EH (cell line): Measurements from ENCODE around the gene BSX.

Experiments
- DNase-seq: peaks from one replicate; pipeline ENCODE4 v3.0.0-alpha.2; 2015; ENCODE audit warnings: low read depth

Gene BSX

DNA sequence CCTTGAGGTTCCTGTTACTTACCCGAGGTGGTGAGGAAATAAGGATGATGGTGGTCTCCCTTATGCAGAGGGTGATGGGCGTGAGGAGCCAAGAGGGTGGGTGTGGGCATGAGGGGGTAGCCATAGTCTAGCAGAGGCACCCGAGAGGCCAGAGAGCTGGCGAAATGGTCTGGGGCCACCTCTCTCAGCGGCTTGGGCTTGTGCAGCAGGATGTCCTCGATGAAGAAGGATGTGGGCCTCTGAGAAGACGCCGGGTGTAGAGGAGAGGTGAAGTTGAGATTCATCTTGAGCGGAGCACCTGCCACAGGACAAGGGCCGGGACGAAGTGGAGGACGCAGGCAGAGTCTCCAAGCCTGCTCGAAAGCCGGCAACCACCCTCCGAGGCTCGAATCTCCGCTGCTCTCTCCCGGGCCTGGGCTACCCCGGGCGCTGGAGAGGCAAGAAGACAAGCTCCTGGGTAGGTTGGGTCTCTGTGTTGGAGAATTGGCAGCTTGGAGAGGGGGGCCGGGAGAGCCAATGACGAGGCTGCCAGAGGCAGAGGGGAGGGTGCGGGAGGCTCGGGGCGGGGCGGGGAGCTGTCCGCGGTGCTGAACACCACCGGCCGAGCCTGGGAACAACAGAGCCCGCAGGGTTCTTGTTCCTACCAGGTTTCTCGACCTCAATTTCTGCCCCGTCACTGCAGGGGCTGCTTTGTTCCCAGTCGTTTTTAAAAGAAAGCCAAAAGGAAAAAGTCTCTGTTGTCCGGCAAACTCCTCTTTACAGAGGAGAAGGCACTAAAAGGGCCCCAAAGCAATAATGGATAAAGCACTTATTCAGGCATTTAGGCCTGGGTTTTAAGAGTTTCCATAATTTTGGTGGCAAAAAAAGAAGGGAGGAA, at the start of gene BSX:
Gene BSX (minus strand): TSS at position 447 of the 877 bp plus-strand sequence. CDS start 163 bp downstream, at position 284.
- DNase-seq: peak; percentile 64

DNA sequence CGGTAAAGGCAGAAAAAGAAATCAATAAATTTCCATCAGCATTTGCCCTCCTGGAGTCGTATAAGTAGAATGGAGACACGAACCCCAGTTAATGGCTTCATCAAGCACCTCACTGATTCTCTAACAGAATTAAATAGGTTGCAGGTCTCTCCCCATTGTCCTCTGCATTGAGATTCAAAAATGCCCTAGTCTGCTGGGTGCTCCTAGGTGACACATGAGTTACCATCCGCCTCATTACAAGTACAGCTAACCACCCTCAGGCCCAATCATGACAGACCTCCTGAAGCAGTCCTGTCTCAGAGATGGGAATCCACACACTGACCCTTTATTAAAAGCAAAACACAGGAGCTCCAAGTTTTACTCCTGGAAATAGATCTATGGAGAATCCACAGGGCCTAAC, 48.9 kb upstream of the BSX start:
- DNase-seq: no peak

DNA sequence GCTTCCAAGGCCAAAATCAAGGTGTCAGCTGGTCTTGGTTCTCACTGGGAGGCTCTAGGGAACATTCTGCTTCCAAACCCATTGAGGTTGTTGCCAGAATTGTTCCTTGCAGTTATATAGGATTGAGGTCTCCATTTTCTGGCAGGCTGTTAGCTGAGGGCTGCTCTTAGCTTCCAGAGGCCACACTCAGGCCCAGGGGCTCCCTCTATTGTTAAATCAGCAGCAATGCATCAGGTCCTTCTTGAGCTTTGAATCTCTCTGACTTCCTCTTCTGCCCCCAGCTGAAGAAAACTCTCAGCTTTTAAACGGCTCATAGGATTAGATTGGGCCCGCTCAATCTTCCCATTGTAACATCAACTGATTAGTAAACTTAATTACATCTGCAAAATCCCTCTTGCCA, 39.3 kb upstream of the BSX start:
- DNase-seq: peak; percentile 68

DNA sequence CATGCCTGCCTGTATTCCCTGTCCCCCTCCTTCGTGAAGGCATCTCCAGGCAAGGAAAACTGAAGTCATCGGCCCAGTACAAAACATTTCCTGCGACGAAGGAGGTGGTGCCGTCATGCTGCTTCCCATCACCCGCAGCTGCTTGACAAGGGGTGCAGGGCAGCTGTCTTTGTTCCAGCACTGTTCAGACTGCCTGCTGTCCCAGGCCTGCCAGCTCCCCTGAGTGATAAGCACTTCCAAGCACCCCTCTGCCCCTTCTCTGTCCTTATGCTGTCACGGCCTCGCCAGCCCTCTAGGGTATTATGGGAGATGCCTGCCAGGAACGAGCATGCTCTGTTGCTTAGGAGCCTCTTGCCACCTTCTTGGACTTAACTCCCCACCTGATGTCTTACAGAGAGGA, 37.1 kb upstream of the BSX start:
- DNase-seq: no peak

DNA sequence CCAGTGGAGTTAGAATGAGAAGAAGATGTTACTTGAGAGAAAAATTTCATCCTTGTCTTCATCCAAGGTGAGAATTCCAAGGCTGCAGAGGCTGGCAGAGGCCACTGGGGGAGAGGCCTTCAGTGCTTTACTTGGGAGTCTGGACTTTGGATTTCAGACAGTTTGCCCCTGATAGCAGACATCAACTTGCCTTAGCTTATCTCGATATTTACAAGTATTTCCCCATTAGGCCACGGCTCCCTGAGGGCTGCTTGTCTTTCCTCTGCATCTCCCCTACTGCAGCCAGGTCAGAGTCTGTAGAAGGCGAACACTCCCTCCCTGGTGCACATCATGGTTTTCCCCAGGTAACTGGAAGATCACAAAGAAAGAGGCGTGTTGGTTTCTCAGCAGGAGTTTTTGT, 29.9 kb upstream of the BSX start:
- no peak for DNase-seq

DNA sequence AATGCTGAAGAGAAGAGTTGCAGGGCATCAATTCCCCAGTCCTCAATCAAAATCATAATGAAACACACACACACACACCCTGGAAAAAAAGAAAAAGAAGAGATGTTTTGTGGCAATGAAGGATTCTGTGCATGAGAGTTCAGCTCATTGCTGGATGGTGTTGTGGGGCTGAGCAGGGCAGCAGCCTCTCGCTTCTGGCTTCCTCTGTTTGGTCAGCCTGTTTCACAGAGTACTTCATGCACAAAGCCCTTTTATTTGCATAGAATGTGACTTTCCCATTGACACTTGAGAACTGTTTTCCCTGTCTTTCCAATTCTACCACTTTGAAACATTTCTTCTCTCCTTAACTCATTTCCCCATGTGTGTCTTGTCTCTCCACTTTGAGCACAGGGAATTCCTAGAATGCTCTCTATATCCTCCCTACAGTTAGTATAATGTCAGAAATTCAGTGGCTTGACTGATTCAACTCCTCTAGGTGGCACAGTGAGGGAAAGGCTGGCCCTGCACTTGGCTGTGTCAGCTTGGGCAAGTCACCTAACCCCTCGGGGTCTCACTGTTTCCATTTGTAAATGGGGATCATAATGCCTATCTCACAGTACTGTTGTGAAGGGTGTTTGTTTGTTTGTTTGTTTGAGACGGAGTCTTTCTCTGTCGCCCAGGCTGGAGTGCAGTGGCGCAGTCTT, 25.4 kb upstream of the BSX start:
- DNase-seq: no peak

DNA sequence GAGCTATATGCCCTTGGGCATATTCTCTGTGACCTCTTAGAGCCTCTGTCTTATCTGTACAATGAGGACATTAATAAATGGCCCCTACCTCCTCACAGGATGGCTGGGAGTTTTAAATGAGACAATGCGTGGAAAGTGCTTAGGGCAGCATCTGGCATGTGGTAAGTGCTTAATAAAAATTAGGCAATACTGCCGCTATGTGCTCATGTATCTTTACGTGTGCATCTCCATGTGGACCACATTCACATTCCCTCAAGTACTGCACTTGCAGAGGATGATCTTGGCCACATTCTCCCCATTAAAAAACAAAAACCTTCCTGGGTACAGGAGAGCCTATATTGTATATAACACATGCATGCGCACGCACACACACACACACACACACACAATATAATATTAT, 19.1 kb upstream of the BSX start:
- no peak for DNase-seq

DNA sequence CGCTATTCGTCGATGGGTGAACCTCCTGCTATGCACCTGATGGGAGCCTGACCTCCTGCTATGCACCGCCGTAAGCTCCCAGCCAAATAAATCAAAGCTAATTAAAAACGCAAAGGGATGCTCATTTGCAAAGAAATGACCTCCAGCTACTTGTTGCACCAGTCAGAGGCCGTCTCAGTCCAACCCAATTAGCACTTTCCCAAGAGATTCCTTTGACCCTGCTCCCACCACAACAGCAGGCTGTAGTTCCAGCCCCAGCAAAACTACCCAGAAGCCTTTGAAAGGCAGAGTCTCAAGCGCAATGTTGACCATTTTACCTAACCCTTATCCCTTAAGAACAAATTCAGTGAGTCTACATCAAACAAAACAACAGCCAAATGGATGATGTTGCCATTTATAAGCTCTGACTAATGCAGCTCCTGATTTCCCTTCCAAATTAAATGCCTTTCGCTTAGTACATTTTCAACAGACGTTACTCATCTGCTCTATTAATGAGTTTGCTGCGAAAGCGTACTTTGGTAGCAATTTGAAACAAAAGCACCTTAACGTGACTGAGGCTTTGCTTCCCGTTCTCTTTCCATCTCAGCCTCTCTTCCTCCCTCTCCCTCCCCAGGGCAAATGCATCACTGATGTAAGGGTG, 17.2 kb upstream of the BSX start:
- DNase-seq: peak; percentile 41

DNA sequence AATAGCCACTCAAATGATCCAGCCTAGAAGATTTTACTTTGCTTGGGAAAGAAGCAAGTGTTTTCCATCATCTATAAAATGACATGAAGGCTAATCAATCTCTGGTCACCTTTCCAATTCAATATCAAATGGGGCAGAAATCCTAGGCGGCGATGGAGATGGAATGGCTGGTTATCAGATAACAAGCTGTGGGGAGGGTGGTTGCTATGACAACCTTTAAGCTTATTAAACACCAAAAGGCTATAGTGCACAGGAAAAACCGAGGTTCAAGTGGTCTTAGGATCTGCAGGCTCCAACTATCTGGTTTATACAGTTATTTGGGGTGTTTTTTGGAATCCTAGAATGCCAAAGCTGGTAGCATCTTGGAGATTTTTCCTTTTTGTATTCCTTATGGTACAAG, 13.9 kb upstream of the BSX start:
- DNase-seq: no peak

DNA sequence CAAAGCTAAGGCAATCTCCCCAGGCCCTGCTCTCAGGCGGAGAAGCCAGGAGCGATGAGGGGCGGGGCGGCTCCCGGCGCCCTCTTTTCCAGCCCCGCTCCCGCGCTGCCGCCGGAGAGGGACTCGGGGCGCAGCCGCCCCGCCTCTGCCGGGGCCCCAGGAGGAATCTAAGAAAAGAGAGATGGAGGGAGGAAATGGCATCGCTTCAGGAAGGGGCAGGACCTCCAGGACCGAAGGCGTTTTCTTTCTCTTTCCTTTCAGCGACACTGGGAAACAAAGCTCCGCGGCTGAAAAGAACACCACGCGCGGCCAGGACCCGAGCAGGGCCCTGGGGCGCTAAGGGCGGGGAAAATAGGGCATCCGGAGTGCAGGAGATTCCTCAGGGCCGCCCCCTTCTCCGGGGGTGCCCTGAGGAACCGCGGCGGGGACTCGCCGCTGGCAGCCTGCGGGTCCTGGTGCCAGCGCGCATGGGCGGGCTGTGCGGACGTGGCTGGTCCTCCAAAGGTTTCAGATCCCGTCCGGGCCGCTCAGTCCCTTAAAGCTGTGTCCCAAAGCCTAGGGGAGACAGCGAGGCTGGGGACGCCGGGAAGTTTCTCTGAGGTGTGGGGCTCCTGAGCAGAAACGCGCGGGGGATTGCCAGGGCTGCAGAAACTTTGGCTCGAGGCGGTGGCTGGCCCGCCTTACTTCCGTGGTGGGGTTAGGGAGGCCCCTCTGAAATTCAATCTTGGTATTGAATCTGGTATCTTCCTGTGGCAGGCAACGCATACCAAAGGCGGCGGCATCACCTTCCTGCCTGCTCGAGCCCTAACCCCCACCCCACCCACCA, 2.8 kb upstream of the BSX start:
- peak; percentile 45 for DNase-seq

DNA sequence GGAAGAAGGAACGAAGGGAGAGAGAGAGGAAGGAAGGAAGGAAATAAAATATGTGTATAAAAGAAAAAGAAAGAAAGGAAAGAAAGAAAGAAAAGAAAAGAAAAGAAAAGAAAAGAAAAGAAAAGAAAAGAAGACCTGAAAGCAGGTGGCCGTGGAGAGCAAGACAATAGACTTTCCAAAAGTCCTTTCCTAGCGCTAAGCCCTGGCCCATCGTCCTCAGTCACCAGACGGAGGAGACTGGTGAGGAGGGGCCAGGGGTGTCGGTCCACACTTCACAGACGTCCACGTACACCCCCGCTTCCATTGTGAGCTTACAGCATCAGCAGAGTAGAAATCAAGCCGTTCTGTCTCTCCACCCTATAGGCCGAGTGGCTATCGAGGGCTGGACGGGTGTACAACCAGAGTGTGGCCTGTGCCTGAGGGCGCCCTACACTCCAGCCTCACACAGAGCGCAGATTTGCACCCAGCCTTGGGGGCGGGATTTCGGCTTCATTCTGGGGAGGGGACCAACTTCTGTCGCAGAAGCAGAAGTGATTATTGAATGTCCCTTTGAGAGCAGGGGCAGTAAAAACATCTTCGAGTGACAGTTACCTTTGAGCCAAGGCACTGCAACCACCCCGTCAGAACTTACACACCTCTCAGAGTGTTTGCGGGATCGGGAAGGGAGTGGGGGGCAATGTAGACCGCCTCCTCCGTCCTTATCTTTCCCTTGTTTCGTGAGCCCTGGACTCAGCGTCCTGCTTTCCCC, 2.0 kb upstream of the BSX start:
- no peak for DNase-seq

DNA sequence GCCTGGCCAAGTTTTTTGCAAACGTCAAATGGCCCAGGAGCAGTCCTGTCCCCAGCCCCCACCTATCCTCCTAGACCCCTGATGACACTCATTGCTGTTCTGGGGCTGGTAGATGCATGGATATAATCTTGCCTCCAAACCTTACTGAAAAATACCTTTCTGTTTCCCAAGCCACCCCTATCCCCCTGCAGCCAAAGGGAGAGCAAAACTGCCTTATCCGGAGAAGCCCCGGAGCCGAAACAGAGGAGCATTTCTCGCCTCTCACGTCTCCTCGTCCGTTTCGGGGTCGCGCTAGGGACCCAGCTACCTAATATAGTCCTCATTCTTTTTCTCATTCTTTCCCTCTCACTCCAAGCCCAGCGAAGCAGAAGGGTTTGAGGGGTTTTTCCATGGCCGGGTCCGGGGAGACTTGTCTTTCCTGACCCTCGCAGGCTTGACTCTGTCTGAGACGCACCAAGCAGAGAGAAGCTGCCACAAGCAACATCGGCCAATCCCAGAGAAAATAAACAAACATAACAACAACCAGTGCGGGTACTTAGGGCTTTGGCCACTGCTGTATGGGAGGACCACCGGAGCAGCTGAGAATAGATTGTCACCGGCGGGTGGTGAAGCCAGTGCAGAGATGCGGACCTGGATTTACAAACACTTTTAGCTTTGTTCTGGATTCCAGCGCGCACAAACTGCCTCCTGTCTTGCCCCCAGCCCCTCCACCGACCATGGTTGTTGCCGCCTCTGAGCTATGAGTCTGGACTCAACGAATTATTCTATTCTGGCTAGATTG, 1.6 kb downstream of the BSX start:
- DNase-seq: no peak

DNA sequence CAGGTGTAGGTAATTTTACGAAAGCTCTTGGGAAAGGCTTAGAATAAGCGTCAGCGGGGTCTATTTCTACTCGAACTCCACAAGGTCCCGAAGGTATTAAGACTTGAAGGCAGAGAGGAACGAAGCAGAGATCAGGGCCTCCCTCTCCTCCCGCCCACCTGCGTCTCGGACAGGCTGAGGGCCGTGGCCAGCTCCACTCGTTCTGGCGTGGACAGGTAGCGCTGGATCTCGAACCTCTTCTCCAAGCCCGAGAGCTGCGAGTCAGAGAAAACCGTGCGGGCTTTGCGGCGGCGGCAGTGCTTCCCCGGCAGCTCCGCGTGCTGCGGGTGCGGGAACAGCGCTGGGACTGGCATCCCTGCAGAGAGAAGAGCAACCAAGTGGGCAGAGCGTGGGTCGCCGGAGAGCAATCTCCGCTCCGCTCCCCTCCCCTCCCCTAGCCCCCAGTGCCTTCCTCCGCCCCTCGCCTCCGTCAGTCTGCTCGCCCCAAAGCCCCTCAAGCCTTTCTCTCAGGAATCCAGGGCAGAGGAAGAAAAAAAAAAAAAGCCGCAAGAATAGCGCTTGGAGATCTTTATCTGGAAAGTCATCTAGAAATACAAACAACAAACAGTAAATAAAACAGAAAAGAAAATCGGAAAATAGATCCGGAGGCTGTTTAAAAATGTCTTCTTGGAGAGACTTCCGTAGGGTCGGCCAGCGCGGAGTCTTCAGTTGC, 2.4 kb downstream of the BSX start:
- no peak for DNase-seq

DNA sequence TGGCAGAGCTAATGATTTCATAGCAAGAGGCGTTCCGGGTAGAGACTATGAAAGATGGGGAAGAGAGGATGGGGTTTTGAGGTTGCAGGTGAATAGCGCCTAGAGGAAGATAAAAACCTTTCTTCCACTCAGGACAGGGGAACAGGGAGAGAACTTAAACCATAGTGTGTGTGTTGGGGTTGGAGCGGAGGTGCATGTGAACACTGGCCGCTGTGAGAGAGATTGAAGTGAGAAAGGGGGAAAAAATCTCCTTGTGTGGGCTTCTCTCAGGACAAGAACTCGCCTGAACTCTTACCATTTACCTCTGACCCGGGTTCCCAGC, 3.4 kb downstream of the BSX start:
- DNase-seq: no peak

DNA sequence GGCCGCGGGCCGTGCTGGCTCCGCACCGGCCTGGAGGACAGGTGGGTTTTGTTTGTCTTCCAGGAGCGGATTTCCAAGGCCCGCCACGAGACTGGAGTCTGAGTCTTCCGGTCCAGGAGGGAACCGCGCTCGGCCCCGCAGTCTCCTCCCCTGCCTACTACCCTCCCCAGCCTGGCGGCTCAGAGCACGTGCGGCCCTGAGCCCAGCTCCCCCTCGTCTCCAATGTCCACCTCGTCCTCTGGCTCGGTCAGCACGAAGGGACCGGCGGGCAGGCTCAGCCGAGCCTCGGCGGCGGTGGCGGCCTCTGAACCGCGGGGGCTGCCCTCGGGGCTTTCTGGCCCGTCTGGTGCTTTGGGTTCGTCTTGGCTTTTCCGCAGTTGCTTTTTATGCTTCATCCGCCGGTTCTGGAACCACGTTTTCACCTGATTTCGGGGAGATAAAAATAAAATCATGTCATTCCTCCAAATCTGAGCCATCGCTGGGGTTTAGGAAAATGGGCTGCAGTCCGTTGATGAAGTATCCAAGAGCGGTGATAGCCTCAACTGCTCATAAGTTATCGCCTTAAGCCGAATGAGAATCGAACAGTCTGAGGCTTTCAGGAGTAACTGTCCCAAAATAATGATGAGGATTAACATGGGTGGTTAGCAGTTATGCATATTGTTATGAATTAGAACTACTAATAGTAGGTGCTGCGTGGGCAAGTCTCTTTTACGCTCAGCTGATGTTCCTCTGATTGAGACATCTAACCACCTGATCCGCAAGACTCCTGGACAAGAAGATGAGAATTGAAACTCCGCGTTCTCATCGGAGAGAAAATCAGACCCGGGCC, 4.0 kb downstream of the BSX start:
- no peak for DNase-seq

DNA sequence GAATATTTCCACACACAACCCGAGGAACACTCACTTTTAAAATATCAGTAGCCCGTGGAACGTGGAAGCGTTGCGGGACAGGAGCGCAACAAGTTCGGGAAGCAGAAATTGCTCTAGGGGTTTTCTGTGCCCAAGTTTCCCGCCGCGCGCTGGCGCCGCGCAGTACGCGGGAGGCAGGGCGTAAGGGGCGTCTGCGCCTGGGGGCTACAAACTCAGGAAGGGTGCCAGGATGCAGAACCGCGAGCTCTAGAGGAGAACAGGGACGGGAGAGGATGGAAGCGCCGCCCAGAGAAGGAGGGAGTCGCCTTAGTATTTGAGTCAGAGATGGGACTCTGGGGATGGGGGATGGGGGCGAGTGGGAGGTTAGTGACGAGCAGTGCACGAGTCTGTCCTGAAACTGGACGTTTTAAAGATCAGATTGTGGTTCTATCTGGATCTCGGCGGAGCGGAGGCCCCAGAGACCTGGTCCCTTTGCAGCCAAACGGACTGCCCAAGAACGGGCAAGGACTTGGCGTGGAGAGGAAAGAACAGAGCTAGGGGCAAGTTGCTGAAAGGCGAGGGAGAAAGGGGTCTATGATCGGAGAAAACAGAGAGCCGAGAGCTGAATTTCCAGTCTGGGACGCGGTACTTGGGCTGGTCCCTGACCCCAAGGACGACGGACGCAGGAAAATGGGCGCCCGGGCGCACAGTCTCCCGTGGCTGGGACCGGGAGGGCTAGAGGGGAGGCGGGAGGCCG, 4.7 kb downstream of the BSX start:
- DNase-seq: no peak

DNA sequence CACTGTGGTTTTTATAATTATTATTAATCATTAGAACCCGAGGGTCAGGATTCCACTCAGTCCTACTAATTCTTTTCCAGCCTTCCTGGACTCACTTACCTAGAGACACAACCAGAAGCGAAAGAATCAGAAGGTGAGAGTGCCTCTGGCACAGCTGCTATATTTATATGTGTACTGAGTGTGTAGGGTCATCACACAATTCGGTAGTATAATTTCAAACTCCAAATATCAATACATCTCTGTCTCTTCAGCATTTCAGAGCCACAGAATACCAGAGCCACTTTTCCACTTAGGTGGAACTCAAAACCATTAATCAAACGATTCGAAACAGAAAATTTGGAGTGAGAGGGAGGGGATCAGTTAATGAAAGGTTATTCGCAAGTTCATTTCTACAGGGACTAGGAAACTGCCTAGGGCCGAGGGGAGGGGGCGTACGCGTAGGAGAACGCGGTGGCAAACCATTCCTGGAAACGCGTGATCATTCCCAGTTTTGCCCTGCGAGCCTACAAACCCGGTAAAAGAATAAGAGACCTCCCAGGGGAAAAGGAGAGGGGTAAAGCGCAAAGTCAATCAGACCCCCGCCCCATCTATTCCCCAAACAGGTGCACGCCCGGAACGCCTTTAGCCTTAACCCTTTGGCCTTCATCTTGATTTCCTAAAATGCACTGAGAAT, 5.4 kb downstream of the BSX start:
- DNase-seq: no peak

DNA sequence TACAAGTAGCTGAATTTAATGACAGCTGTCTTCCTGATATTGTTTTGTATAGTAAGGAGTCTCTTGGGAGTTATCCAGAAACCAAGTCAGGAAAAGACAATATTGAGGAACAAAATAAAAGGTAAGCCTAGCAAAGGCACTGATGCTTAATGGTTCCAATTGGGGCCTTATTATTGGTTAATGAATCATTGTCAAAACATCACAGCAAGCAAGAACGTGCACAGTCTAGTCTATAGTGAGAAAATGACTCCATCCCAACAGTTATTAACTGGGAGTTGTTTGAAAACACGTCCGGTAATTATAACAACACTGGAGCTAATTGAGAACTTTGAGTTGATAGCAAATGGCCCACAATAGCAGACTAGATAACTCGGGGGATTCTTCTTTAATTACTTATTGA, 17.7 kb downstream of the BSX start:
- DNase-seq: no peak
